Activated CD4-positive, alpha-beta T cell treated with anti-CD3 and anti-CD28 coated beads, Interleukin-2, amount 50 U/mL, for 4 hours (primary cell): ENCODE measurements around the gene GPATCH4.
"Not testable (repeated sequence)": the region's sequence is repeated elsewhere in the genome, so short reads cannot be mapped to it uniquely, and the experiment has no call there.

ENCODE experiments used
- DNase-seq, 2 experiments: peaks; one replicate each; pipeline ENCODE4 v3.0.0-alpha.2; 2020

Gene GPATCH4

DNA sequence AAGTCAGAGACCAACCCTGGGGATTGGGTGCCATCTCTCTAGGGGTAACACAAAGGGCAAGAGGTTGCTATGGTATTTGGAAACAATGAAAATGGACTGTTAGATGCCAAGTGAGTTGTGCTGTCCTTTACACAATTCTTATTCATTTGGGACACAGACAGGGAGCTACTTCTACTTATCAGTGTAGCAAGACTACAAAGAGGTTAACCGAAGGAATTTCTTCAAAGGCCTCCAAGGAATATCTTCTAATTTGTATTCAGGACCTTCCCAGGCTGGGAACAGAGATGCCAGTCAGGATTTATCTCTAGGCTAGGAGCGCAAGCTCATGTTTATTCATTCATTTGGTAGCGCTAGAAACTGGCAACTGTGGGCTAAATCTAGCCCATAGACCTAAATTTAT lies 7.1 kb downstream of the GPATCH4 start:
- DNase-seq, result no peak

DNA sequence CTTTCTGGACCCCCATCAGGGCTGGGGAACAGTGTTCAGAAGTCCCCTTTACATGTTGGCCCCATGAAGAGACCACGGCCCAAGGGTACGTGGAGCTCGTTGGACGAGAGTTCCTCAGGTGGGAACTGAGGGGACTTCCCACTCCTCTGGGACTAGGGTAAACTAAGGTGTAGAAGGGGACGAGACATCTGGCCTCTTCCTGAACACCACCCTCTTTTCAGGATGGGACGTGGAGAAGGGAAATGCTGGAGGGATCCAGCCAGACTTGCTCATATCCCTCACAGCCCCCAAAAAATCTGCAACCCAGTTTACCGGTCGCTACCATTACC lies 7.7 kb downstream of the GPATCH4 start:
- DNase-seq, result no peak

DNA sequence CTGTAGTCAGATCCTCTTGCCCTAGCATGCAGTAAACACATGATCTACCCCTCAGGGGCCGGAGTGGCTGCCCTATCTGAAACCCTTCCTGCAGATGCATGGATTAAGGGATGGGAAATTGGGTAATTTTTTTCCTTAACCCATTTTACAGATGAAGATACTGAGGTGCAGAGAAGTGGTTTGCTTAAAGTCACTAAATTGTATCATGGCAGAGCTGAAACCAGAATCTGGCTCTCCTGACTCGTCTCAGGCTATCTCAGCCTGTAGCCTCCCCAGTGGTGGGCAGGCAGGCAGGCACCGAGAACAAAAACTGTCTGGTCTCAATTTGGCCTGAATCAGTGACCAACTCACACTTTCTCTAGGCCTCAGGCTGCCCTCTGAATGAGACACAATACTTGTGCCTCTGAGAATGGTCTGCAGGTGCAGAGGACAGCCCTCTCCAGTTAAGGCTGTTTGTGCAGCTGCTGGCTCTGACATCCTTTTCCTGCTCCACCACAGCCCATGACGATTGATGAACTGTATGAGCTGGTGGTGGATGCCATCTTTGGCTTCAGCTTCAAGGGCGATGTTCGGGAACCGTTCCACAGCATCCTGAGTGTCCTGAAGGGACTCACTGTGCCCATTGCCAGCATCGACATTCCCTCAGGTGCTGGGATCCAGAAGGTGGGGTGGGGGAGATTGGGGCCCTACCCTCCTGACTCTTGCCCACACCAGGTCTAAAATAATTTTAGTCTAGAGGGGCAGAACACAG lies 8.2 kb downstream of the GPATCH4 start:
- no peak for DNase-seq

DNA sequence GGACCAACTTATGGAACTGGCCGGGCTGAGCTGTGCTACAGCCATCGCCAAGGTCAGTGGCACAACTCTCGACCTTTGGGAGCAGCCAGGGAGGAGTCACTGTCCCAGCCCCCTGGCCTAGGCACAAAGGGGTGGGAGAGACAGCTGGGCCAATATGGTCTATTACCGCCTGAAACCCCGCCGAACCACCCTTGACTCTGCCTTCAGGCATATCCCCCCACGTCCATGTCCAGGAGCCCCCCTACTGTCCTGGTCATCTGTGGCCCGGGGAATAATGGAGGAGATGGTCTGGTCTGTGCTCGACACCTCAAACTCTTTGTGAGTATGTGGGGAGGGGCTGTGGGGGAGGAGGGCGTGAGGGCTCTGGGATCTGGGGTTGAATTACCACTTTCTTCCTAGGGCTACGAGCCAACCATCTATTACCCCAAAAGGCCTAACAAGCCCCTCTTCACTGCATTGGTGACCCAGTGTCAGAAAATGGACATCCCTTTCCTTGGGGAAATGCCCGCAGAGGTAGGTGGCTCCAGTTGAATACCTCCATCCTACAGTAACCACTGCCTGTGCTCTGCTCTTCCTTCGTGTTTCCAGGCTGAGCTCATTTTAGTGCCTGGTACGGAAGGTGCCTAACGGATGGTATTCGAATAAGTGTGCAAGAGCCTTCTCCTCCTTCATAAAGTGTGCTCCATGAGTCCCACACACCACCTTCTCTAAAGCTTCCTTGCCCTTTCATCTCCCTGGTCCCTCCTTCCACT lies 8.9 kb downstream of the GPATCH4 start:
- no peak for DNase-seq

DNA sequence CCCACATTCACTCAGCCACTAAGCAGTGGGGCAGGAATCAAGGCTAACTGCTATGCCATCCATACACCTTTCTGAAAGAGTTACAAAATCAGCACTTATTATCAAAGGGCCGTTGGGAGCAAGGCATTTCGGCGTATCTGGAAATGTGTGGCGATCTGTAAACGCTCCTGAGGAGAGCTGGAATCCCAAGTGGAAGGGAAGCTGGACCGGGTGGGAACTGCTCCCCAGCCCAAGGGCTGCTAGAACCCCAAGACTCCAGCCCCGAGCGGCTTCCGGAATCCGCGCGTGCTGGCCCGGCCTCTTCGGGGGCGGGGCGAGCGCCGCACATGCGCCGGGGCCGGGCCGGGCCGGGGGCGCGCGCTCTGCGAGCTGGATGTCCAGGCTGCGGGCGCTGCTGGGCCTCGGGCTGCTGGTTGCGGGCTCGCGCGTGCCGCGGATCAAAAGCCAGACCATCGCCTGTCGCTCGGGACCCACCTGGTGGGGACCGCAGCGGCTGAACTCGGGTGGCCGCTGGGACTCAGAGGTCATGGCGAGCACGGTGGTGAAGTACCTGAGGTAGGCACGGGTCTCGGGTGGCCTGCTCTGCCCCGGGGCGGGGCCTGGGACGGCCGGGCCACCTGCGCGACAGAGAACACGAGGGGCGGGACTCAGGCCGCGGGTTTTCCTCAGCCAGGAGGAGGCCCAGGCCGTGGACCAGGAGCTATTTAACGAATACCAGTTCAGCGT lies 9.7 kb downstream of the GPATCH4 start, which contains the start of gene NAXE:
Gene NAXE, plus strand, starts transcription at position 345 of the 726 bp plus-strand sequence. Its CDS starts 29 bp downstream, at position 374.
- DNase-seq, result peak; percentile 51 to 56

DNA sequence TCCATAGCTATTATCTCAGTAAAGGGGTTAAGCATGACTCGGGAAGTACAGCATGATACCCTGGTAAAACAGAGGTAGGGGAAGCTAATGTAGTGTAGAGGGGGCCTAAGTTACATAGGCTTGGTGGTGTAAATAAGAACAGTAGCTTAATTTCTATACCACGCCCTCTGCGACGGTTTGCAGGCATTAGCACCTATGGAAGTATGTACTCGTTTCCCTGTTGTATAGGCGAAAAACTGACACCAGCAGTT lies 10.2 kb downstream of the GPATCH4 start:
- DNase-seq, result no peak

DNA sequence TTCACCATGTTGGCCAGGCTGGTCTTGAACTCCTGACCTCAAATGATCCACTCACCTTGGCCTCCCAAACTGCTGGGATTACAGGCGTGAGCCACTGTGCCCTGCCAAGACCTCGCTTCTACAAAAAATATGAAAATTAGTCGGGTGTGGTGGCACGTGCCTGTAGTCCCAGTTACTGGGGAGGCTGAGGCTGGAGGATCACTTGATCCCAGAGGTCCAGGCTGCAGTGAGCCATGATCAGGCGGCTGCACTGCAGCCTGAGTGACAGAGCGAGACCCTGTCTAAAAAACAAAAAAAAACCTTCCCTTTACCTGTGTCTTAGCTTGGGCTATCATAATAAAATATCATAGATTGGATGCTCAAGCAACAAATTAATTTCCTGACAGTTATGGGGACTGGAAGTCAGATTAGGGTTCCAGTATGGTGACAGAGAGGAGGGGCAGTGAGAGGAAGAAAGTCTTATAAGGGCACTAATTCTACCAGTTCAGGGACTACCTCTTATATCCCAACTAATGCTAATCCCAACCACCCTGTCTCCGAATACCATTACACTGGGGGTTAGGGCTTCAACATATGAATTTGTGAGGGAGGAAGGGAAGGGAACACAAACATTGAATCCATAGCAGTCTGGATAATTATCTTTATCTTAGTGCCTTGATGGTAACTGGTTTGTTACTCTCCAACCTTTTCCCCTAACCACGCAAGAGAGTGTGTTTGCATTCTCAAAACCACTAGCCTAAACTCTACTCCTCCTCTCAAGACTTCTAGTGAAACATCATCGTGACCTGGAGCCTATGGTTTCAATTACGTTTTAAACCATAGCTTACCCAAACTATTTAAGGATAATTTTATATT lies 10.7 kb downstream of the GPATCH4 start:
- no peak for DNase-seq

DNA sequence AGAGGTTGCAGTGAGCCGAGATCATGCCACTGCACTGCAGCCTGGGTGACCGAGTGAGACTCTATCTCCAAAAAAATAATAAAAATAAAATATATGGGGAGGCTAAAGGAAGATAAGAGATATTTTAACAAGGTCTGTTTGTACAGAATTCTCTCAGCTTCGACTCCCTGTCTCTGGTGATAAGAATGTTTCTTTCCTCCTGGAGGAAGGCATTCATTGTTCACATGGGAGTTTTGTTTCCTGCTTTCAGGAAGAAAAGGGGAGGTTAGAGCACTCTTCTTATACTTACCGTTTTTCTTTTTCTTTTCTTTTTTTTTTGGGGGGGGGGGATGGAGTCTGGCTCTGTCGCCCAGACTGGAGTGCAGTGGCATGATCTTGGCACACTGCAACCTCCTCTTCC lies 11.7 kb downstream of the GPATCH4 start:
- no peak for DNase-seq

DNA sequence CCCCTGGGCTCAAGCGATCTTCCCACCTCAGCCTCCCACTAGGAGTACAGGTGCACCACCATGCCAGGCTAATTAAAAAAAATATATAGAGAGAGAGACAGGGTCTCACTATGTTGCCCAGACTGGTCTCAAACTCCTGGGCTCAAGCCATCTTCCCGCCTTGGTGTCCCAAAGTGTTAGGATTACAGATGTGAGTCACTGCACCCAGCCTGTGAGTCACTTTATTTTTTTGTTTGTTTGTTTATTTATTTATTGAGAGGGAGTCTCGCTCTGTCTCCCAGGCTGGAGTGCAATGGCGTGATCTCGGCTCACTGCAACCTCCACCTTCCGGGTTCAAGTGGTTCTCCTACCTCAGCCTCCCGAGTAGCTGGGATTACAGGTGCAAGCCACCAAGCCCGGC lies 13.4 kb downstream of the GPATCH4 start:
- not testable (repeated sequence) for DNase-seq

DNA sequence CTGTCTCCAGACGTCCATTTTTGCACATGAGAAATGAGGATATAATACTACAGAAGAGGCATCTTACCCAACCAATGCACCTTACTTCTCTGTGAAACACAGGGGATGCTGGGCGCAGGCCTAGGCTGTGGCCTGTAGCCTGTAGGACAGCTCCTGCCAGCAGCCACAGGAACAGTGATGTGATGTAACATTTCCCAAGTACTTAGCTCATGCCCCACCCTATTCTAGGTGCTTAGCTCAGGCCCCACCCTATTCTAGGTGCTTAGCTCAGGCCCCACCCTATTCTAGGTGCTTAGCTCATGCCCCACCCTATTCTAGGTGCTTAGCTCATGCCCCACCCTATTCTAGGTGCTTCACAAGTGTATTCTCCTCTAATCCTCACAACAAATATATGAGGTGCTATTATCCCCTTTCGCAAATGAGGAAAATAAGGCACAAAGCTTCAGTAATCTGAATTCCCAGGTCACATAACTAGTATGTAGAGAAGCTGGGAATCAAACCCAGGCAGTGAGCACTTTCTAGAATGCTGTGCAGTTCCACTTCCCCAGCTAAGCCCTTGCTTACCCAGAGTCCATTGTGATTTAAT lies 14.3 kb downstream of the GPATCH4 start:
- DNase-seq, result no peak

DNA sequence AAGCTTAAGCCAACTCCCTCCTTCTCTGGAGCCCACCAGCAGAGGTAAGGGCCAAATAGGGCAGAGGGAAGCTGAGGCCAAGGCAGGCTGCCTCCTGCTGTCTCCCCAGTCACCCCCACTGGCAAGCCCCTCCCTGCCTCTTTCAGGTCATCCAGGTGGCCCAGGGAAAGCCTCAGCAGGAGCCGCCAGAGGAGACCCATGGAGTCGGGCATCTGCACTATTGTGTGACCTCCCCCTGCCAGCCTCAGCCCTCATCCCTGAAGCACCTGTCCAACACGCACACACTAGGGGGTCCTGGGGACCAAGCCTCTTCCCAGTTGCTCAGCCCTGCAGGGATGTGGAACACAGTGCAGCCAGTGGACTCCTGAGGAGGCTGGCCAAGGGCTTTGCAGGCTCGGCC lies 15.0 kb downstream of the GPATCH4 start:
- no peak for DNase-seq

DNA sequence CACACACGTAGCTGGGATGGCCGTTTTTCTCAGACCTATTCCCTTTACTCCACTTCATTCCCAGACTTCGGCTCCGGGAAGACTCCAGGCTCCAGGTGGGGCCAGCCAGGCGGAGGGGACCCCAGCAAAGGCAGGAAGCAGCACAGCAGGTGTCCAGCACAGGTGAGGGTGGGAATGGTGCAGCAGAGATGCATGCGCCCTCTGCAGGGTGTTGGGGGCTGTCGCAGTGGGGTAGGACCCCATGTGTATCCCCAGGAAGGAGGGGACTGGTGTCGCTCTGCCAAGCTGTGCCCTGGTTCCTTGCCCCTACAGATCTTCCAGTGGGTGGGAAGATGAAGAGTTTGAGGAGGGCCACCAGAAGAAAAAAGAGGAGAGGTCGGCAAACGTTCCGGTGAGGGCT lies 16.5 kb downstream of the GPATCH4 start:
- DNase-seq, result no peak

DNA sequence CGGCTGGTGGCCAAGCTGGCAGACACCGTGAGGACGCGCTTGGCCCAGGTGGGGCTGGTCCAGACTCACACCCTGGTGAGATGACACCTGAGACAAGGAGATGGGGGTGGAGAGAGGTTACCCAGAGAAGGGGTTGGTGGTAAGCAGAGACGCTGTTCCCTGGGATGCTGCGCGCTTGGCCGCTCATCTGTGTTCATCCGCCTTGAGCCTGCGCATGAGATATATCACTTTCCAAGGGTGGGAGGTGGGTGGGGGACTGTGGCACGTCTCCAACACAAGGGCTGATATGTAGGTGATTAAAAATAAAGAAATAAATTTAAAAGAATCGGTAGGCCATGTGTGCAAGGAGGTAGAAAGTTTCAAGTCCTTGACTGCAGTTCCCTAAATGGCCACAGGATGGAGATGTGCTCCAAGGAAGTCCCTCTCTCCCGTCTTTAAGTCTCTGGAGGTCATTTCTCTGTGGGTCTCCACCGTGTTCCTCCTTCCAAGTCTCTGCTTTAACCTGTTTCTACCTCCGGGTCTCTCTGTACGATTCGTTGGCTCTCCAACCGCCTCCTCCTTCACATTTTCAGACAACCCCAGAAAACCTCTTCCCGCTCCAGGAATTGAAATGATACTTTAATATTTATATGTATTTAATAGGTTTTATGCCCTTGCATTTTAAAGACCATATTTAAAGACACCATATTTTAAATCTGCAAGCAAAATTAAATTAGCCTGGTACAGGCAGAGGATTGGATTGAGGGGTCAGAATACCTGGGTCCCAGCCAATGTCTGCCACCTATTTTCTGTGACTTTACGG lies 17.3 kb downstream of the GPATCH4 start:
- DNase-seq, result peak; percentile 71 to 73

DNA sequence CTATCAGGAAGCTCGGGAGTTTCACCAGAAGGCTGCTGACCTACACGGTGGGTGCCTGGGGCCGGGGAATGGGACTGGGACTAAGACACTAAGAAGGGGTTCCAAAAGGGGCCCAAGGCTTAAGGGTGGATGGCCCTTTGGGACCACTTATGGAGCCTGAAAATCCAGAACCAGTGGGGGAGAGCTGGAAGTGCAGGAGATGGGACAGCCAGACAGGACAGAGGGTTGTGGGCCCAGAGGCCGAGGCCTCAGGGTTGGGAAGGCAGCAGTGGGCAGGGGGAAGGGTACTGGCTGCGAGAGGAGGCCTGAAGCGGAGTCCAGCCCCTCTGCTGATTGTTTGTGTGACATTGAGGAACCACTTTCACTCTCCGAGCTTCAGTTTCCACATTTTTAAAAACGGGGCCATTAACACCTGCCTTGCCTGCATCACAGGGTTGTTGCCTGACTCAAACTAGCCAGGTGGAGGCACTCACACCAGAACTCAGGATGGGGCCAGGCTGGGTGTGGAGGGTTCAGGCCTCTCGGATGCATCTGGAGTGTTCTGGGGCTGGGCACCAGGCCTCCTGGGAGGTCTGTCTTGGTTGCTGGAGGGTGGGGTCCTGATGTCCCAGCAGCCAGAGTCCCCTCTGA lies 18.8 kb downstream of the GPATCH4 start:
- DNase-seq, result no peak

DNA sequence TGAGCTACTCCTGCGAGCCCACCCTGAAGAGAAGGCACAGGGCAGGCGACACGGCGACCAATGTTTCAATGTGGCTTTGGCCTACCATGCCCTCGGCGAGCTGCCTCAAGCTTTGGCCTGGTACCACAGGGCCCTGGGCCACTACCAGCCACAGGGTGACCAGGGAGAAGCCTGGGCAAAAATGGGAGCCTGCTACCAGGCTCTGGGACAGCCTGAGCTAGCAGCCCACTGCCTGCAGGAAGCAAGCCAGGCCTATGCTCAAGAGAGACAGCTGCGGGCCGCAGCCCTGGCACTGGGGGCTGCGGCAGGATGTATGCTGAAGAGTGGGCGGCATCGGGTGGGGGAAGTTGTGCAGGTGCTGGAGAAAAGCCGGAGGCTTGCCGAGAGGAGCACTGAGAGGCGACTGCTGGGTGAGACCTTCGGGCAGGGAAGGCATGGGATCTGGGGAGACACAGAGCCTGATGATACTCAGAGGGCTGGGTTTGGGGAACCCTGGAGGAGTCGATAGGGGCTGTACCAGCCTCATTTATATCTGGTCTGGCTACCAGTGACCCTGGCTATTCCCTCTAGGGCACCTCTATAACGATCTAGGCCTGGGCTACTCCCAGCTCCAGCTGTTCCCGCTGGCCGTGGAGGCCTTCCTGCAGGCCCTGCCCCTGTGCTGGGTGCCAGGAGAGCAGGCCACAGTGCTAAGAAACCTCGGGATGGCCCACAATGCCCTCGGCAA lies 19.5 kb downstream of the GPATCH4 start:
- peak in 1 of 2 experiments; percentile 15 for DNase-seq

DNA sequence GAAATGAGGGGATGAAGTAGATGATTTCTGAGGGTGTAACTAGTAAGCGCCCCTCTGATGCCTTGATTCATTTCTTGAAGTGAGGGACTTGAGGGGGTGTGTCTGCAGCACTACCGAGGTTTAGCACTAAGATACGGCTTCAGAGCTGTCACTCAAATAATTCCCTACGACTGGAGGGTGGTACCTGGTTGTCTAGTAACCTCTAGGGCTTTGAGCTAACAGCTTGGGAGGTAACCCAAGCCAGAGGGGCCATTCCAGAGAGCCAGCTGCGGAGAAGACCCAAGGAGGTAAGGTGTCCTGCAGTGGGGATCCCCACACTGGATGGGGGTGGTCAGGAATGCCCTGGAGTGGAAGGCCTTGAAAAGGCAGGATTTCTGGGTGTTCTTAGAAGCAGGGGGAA lies 21.8 kb downstream of the GPATCH4 start, which contains the start of gene TTC24:
Gene TTC24, plus strand, starts transcription at position 252 of the 400 bp plus-strand sequence. CDS start 1,642 bp downstream, outside the sequence.
- no peak for DNase-seq

DNA sequence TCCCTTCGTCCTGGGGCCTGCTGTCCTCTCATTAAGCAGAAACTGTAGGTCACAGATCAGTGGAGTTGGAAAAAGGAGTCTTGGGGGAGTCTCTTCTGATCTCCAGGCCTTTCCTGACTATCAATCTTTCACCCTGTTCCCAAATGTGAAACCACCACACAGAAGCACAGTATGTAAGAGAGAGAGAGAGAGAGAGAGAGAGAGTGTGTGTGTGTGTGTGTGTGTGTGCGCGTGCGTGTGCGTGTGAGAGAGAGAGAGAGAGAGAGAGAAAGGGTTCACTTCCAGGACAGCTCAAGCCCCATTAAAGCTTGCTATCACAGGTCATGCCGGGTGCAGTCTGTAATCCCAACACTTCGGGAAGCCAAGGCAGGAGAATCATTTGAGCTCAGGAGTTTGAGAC lies 23.2 kb downstream of the GPATCH4 start:
- DNase-seq, result no peak

DNA sequence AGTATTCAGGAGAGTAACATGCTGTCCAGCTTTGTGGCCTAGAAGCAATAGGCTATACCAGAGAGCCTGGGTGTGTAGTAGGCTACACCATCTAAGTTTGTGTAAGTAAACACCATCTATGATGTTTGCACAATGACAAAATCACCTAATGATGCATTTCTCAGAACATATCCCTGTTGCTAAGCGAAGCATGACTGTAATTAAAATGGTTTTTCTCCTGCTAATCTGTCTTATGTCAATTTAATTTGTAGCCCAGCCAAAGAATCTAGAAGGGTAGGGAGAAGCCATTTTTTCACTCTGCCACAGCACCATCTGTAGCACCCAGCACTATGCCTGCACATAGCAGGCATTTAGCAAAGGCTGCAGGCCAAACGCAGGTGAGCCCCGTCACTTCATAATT lies 23.7 kb downstream of the GPATCH4 start:
- DNase-seq, result no peak

DNA sequence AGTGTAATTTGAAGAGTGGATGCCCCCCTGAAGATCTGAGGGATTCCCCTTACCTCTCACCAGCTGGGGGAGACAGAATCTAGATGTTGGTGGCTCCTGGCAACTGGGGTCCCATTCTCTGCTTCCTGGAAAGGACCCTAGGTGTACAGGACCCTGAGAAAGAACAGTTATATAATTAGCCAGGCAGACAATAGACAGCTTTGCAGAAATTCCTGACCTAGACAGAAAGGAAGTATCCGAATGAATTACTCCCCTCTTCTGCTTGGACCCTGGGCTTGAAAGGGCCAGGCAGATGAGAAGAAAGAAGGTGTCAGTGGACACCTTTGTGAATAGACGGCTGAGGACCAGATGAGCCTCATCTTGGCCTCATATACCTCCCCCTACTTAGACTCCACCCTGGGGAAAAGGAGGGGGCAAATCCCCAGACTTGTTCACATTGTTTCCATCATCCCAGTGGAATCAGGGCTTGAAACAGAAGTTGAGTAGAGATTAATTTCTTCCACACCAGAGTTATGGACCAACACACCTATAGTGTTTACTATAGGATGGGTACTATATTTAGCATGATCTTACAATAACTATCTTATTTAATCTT lies 27.1 kb downstream of the GPATCH4 start:
- DNase-seq, result no peak

DNA sequence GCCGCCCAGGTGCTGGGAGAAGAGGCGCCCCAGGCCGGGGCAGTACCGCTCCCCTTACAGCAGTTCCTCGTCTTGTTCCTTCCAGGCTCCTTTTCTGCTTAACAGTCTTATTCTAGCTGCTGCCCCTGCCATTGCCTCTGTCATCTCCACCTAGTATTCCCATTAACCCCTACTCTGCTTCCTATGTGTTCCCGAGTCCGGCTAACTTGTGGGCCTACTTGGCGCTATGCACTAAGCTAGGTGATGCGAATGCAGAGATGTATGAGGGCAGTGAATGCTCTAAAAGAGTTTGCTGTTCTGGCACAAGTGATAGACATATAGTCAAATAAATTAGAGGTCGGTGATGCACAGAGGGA lies 28.6 kb downstream of the GPATCH4 start:
- DNase-seq, result no peak
